Measurements from ENCODE around the gene COX4I2.

COX4I2 gene

GRCh38 chr20:31693987-31694661 lies 56.4 kb downstream of the COX4I2 start:
- DNase-seq (ENCODE audit: low read depth in 2 of 3, low spot score in 2 of 3): no peak

All from activated CD8-positive, alpha-beta memory T cell treated with anti-CD3 and anti-CD28 coated beads for 48 hours (primary cell).